Activated CD4-positive, alpha-beta T cell treated with anti-CD3 and anti-CD28 coated beads for 4 hours (primary cell): ENCODE results near the gene CCL24.
"Not testable (repeated sequence)": the region's sequence is repeated elsewhere in the genome, so short reads cannot be mapped to it uniquely, and the experiment has no call there.

Experiments
- DNase-seq, 2 donors: peaks; one replicate each; pipeline ENCODE4 v3.0.0-alpha.2; 2020

Gene CCL24

DNA sequence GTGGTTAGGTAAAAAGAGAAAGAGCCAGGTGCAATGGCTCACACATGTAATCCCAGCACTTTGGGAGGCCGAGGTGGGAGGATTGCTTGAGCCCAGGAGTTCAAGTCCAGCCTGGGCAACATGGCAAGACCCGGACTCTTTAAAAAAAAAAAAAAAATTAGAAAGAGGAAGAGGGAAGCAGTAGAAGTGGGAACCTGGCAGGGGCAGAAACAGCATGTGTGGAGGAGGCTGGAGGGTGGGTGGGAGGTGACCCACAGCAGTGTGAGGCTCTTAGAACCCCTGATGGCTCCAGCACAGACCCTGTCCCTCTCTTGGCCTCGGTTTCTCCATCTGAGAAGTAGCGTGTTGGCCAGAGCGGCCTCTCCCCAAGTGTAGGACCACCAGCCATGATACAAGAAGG, 4.9 kb upstream of the CCL24 start:
- DNase-seq = no peak

GRCh38 chr7:75817116-75817515, 3.5 kb upstream of the CCL24 start:
- no peak for DNase-seq

GRCh38 chr7:75815418-75816064, 1.9 kb upstream of the CCL24 start:
- DNase-seq = no peak

GRCh38 chr7:75814407-75814947, 871 bp upstream of the CCL24 start:
- DNase-seq = no peak

DNA sequence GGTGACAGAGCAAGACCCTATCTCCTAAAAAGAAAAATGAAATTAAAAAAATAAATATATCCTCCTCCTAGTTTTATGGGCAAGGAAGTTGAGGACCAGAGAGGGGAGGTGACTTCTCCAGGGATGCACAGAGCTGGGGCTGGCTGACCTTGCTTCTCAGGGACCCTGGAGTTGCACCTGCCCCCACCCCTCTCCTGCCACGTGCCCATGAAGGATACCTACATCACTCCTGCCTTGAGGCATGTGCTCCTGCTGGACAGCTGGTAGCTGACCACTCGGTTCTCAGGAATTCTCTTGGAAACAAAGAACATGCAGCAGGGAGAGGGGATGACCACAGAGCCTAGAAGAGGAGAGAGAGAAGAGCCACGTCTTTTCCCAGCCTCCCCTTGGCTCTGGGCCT, 522 bp downstream of the CCL24 start:
- DNase-seq = no peak

- DNase-seq = no peak
These were observed 1.5 kb downstream of the CCL24 start for GRCh38 chr7:75811894-75812678.

- no peak for DNase-seq
These were observed 4.2 kb downstream of the CCL24 start for GRCh38 chr7:75809396-75809795.

DNA sequence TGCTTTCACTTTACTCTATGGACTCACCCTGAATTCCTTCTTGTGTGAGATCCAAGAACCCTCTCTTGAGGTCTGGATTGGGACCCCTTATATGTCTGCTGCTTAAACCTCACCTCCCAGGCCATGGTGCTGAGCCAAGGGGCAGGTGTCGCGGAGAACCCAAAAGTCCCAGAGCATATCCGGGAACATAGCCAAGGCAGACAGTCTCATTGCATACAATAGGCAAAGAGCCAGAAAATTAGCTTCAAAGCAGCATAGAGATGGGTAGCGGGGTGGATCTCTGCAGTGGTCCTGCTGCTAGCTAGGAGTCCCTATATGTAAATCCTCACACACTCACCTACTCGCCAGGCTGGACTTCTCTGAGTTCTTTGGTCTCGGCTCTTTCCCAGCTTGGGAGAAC, 5.5 kb downstream of the CCL24 start:
- DNase-seq = no peak

GRCh38 chr7:75807452-75807851, 6.2 kb downstream of the CCL24 start:
- no peak for DNase-seq

DNA sequence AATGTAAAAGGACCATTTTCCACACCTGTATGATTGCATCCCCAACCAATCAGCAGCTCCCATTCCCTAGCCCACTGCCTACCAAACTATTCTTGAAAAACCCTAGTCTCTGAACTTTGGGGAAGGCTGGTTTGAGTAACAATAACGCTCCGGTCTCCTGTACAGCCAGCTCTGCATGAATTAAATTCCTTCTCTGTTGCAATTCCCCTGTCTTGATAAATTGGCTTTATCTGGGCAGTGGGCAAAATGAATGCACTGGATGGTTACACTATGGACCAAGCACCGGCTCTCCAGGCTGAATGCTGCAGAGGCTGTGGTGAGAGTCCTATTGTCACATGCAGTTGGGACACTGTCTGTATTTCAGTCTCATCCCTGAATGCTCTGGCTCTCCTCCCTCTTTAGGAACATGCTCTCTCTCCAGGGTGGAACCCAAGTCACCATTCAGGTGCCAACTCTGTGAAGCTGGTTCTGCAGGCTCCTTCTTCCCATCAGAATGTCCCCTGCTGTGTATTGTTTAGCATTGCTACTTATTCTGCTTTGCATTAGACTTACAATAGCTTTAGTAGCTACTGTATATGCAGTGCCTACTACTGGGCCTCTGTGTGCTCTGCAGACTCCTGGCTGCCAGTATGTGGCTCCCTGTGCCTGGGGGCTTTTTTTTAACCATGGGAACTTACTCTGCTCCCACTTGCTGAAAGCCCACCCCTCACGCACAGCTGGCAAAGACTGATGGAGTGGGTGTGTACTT, 6.9 kb downstream of the CCL24 start:
- DNase-seq = no peak

DNA sequence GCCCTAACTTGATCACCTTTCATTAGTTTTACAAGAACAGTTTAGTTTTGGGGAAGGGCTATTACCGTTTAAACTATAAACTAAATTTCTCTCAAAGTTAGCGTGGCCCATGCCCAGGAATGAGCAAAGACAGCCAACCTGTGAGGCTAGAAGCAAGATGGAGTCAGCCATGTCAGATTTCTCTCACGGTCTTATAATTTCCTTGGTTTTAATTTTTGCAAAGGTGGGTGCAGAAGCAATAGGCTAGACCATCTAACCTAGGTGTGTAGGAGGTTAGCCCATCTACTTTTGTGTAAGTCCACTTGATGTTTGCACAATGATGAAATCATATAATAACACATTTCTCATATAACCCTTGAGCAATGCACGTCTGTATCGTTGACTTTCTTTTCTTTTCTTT, 8.9 kb downstream of the CCL24 start:
- DNase-seq = no peak

- no peak for DNase-seq
These were observed 9.6 kb downstream of the CCL24 start for GRCh38 chr7:75804004-75804403.

DNA sequence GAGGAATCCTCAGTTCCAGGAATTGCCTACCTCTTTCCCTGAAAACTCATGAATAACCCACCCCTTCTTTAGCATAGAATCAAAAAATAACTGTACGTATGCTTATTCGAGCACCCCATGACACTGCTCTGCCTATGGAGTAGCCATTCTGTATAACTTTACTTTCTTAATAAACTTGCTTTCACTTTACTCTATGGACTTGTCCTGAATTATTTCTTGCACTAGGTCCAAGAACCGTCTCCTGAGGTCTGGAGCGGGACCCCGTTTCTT, 11.1 kb downstream of the CCL24 start:
- DNase-seq = no peak

DNA sequence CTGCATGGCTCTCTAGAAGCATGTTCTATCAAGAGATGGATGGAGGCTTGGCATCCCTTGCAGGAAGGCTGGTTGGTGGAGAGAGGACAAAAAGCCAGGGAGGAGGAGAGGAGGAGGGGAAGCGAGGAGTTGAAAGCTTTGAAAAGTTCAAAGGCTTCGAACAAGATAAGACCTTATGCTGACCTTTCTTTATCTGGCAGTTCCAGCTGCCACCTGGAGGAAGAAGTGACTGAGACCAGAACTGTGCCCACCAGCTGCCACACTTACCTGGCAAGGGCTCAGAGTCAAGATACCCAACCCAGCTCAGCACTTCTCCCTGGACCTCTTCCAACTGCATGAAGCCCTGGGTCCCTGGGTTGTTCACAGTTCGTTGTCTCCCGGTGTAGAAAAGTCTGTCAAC, 14.8 kb downstream of the CCL24 start:
- no peak for DNase-seq

- no peak for DNase-seq
These were observed 17.2 kb downstream of the CCL24 start for GRCh38 chr7:75796420-75796819.

DNA sequence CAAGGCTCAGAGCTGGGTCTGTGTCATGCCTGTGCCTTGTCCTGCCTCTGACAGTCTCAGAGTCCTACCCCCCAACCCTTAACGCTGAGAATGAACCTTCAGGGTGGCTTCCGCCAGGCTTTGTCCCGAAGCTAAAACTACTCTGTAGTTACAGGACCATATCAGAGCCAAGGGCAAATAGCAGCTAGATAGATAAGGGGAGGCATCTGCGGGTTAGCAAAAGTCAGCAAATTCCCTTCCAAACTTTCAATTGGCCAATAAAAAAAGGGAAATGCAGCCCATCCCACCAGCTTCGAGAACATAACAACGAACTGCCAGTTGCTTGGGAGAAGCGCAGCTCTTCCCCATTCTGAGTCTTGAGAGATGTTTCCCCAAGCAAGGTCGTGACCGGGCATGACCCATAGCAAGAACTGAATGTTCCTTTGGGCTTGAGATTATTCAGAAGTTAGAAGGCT, 17.7 kb downstream of the CCL24 start:
- DNase-seq = no peak

- DNase-seq = no peak
These were observed 19.9 kb downstream of the CCL24 start for GRCh38 chr7:75793676-75794075.

DNA sequence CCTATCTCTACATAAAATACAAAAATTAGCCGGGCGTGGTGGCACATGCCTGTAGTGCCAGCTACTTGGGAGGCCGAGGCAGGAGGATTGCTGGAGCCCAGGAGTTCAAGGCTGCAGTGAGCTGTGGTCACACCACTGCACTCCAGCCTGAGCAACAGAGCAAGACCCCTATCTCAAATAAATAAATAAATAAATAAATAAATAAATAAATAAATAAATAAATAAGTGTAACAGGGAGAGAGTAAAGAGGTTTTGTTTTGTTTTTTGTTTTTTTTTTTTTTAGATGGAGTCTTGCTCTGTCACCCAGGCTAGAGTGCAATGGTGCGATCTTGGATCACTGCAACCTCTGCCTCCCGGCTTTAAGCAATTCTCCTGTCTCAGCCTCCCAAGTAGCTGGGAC, 21.0 kb downstream of the CCL24 start:
- not testable (repeated sequence) for DNase-seq

DNA sequence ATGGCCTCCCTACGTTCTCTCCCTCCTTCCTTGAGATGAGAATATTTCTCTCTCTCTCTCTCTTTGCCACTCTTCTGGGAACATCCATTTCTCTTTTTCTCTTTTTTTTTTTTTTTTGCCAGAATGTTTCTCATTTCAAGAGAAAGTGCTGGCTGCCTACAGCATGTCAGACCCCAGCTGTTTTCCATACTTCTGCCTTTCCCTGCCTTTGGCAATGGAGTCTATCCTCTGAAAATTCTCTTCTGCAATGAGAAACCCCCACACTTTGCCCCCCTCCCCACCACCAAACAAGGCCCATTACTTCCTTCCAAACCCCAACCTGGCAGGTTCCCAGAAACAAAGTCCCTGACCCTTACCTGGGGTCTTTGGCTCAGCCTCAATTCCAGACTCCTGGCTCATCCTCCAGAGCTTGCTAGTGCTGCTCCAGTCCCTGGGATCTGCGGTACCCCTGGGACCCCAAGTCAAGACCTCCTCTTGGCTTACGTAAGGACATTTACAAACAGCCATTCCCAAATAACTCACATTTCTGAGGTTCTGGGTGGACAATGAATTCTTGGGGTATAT, 24.2 kb downstream of the CCL24 start:
- DNase-seq = no peak

GRCh38 chr7:75788154-75788847, 25.3 kb downstream of the CCL24 start:
- DNase-seq = not testable (repeated sequence)

GRCh38 chr7:75783058-75783457, 30.5 kb downstream of the CCL24 start:
- not testable (repeated sequence) for DNase-seq

DNA sequence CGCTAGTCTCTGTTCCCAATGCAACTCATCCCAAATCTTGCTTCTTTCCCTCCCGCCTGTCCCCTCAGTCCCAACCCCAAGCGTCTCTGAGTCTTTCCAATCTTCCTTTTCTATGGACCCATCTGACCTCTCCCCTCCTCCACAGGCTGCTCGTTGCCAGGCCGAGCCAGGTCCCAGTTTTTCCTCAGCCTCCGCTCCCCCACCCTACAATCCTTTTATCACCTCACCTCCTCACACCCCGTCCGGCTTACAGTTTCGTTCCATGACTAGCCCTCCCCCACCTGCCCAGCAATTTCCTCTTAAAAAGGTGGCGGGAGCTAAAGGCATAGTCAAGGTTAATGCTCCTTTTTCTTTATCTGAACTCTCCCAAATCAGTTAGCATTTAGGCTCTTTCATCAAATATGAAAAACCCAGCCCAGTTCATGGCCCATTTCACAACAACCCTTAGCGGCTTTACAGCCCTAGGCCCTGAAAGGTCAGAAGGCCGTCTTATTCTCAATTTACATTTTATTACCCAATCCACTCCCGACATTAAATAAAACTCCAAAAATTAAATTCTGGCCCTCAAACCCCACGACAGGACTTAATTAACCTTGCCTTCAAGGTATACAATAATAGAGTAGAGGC, 32.8 kb downstream of the CCL24 start:
- DNase-seq = not testable (repeated sequence)
